ENCODE measurements around the gene CYTL1. TPM values are rescaled to one million over a fixed set of nuclear protein-coding genes. Genes with fewer than 3 reads are reported as not detected.

CYTL1 gene
- total RNA-seq, 4 donors from 2014 or later, result 1.3 to 7.4 (median 3.7) TPM

GRCh38 chr4:5040856-5041620, 21.8 kb upstream of the CYTL1 start:
- TF ChIP-seq POLR2A (IDR thresholded peaks at IDR 0.05), result no peak
- intact Hi-C loops (cut with DNase I), result no loop called here
- 70 to 74% methylated on average over 9 of the region's 9 CpGs for WGBS, 2 donors

DNA sequence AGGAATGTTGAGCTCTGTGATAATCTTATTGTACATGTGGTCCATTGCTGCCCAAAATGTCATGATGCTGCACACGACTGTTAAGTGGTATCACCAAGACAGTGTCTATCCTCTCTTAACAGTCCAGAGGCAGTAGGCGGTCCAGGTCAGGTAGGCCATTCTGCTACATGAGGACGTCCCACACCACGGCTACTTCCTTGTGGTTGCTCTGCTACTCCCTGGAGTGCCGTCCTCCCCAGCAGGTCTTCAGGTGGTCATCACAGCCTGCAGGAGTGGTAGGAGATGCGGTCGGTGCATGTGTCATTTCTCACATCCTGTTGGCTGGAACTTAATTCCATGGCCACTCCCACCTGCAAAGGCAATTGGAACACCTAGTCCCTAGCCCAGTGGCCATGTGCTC, 20.5 kb upstream of the CYTL1 start:
- H3K27ac ChIP-seq, result no peak overlapping the region
- DNase-seq, result no peak
- WGBS, 2 donors, result 87 to 93% methylated on average over 3 to 7 of the region's 7 CpGs
- no peaks in the 10 kb centered on the region for H3K9me3 ChIP-seq
- TF ChIP-seq POLR2A (IDR thresholded peaks at IDR 0.05), result no peak
- TF ChIP-seq, protein P1, sequence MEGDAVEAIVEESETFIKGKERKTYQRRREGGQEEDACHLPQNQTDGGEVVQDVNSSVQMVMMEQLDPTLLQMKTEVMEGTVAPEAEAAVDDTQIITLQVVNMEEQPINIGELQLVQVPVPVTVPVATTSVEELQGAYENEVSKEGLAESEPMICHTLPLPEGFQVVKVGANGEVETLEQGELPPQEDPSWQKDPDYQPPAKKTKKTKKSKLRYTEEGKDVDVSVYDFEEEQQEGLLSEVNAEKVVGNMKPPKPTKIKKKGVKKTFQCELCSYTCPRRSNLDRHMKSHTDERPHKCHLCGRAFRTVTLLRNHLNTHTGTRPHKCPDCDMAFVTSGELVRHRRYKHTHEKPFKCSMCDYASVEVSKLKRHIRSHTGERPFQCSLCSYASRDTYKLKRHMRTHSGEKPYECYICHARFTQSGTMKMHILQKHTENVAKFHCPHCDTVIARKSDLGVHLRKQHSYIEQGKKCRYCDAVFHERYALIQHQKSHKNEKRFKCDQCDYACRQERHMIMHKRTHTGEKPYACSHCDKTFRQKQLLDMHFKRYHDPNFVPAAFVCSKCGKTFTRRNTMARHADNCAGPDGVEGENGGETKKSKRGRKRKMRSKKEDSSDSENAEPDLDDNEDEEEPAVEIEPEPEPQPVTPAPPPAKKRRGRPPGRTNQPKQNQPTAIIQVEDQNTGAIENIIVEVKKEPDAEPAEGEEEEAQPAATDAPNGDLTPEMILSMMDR (IDR thresholded peaks at IDR 0.05), result no peak
- H3K4me1 ChIP-seq, result no peaks in the 10 kb centered on the region
- intact Hi-C loops (cut with DNase I), result no loop called here
- no peaks in the 10 kb centered on the region for H3K36me3 ChIP-seq
- H3K27me3 ChIP-seq, result no peaks in the 10 kb centered on the region
- H3K4me3 ChIP-seq (replicated peaks in 1 of 3), result no peak overlapping the region

More at GRCh38 chr4:5040856-5041620, 21.8 kb upstream of the CYTL1 start:
- H3K4me3 ChIP-seq (replicated peaks in 1 of 3), result no peak overlapping the region
- H3K27me3 ChIP-seq, result no peaks in the 10 kb centered on the region
- H3K27ac ChIP-seq, result no peak overlapping the region
- H3K4me1 ChIP-seq, result no peaks in the 10 kb centered on the region
- no peaks in the 10 kb centered on the region for H3K9me3 ChIP-seq
- no peaks in the 10 kb centered on the region for H3K36me3 ChIP-seq
- no peak for DNase-seq

DNA sequence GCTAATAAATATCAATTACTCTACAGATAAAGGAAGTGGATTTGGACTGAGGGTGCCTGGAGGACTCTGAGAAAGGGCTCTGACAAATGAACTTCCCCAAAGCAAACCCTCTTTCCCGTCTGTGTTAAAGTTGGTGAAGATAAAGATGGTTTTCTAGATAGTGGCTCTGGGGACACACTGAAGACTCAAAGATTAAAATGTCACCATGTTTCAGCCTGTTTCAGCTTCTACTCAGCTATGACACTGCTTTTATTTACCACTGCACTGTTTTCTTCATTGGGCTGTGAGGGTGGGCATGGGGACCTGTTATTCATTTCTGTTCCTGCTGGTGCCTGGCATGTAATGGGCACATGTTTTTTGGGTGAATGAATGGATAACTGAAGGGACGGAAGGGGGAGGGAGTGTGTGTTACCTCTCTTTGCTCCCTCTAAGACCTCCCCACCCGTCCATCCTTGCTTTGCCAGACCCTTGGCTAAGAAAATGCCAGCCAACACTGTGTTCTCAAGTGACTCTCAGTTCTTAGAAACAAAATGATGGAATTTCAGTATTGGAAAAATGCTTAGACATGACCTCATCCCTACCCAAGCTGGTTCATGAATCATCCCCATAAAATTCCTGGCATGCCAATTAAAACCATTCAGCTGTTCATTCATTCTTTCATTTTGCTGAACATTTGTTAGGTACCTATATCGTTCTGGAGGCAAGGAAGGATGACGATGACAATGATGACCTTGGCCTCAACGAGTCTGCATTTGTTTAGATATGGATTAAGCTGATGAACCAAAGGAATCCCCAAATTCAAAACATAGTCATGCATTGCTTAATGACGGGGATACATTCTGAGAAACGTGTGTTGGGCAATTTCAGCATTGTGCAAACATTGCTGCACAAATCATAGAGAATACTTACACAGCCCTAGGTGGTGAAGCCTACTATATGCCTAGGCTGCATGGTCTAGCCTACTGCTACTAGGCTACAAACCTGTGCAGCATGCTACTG, 18.6 kb upstream of the CYTL1 start:
- no peak overlapping the region for H3K27ac ChIP-seq
- TF ChIP-seq, protein P1 (IDR thresholded peaks at IDR 0.05), result no peak
- TF ChIP-seq POLR2A (IDR thresholded peaks at IDR 0.05), result no peak
- H3K4me3 ChIP-seq (replicated peaks in 1 of 3), result no peak overlapping the region
- H3K27me3 ChIP-seq, result no peaks in the 10 kb centered on the region
- H3K9me3 ChIP-seq, result no peaks in the 10 kb centered on the region
- DNase-seq, result no peak
- no peaks in the 10 kb centered on the region for H3K36me3 ChIP-seq
- intact Hi-C loops (cut with DNase I), result no loop called here
- no peaks in the 10 kb centered on the region for H3K4me1 ChIP-seq
- 63 to 64% methylated on average over 8 of the region's 8 CpGs for WGBS, 2 donors

DNA sequence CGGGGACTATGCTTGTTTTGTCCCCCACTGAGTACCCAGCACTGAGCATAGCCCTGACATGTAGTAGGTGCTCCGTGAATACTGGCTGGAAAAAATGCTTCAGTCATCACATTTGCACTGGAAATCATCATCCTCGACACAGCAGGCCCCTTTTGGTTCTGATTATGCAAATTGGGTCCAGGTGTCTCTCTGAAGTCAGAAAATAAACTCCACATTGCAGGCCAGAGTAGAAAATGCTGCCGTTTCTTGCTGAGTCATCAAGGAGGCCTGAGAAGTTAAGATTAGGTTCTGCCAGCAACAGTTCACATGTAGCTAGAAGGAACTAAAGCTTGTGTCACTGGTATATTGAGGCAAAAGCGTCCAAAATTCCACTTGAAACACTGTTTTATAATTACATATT, 17.0 kb upstream of the CYTL1 start:
- DNase-seq, result no peak
- Histone ChIP-seq H3K4me1 (no peaks in the 10 kb centered on the region), H3K9me3 (no peaks in the 10 kb centered on the region), H3K27ac (no peak overlapping the region), H3K36me3 (no peaks in the 10 kb centered on the region), H3K4me3 (replicated peaks in 1 of 3) (no peak overlapping the region), H3K27me3 (no peaks in the 10 kb centered on the region)
- WGBS, 2 donors, result 42 to 43% methylated on average over 5 of the region's 5 CpGs
- intact Hi-C loops (cut with DNase I), result no loop called here
- TF ChIP-seq, protein P1 (IDR thresholded peaks at IDR 0.05), result no peak
- TF ChIP-seq POLR2A (IDR thresholded peaks at IDR 0.05), result no peak

- TF ChIP-seq, protein P1 (IDR thresholded peaks at IDR 0.05), result no peak
- no peak for TF ChIP-seq POLR2A (IDR thresholded peaks at IDR 0.05)
- WGBS, 2 donors, result 73 to 75% methylated on average over 8 of the region's 8 CpGs
- DNase-seq, result no peak
- no peak overlapping the region for H3K4me3 ChIP-seq (replicated peaks in 1 of 3)
- no peaks in the 10 kb centered on the region for H3K4me1 ChIP-seq
- no peaks in the 10 kb centered on the region for H3K27me3 ChIP-seq
- no peaks in the 10 kb centered on the region for H3K9me3 ChIP-seq
- H3K27ac ChIP-seq, result no peak overlapping the region
- no peaks in the 10 kb centered on the region for H3K36me3 ChIP-seq
- intact Hi-C loops (cut with DNase I), result no loop called here
Measured at GRCh38 chr4:5034206-5034605, 14.9 kb upstream of the CYTL1 start.

Data from thyroid gland (tissue), 4 donors.